Suppressor macrophage (primary cell): Measurements from ENCODE around the gene NTF3.
A peak's percentile ranks its signal among the peaks of the same experiment; 100 is the strongest.

Experiments used
- DNase-seq, 4 experiments: peaks; one replicate each; pipeline ENCODE4 v3.0.0-alpha.2; 2020 to 2022

Gene NTF3

GRCh38 chr12:5489760-5490406, 58.0 kb downstream of the NTF3 start:
- DNase-seq, result no peak

- no peak for DNase-seq
Observed at GRCh38 chr12:5492562-5492961, 60.7 kb downstream of the NTF3 start.

- DNase-seq, result no peak
Observed at GRCh38 chr12:5493018-5493417, 61.1 kb downstream of the NTF3 start.

- no peak for DNase-seq
Observed at GRCh38 chr12:5494343-5494742, 62.4 kb downstream of the NTF3 start.

- no peak for DNase-seq
Observed at GRCh38 chr12:5497329-5498053, 65.6 kb downstream of the NTF3 start.

GRCh38 chr12:5498076-5498475, 66.2 kb downstream of the NTF3 start:
- no peak for DNase-seq

GRCh38 chr12:5498806-5499205, 66.9 kb downstream of the NTF3 start:
- DNase-seq, result no peak

- no peak for DNase-seq
Observed at GRCh38 chr12:5499566-5500330, 67.8 kb downstream of the NTF3 start.

GRCh38 chr12:5500331-5500659, 68.4 kb downstream of the NTF3 start:
- DNase-seq, result no peak

GRCh38 chr12:5503774-5504173, 71.9 kb downstream of the NTF3 start:
- no peak for DNase-seq

- DNase-seq, result no peak
Observed at GRCh38 chr12:5505116-5505515, 73.2 kb downstream of the NTF3 start.

GRCh38 chr12:5505751-5506150, 73.8 kb downstream of the NTF3 start:
- DNase-seq, result no peak

- no peak for DNase-seq
Observed at GRCh38 chr12:5506295-5506694, 74.4 kb downstream of the NTF3 start.

- DNase-seq, result no peak
Observed at GRCh38 chr12:5506821-5507231, 74.9 kb downstream of the NTF3 start.

GRCh38 chr12:5507401-5507935, 75.6 kb downstream of the NTF3 start:
- DNase-seq, result no peak

GRCh38 chr12:5507944-5508343, 76.0 kb downstream of the NTF3 start:
- DNase-seq, result no peak

GRCh38 chr12:5509102-5509501, 77.2 kb downstream of the NTF3 start:
- DNase-seq, result no peak

GRCh38 chr12:5509557-5509956, 77.6 kb downstream of the NTF3 start:
- no peak for DNase-seq

- no peak for DNase-seq
Observed at GRCh38 chr12:5510251-5510805, 78.4 kb downstream of the NTF3 start.

GRCh38 chr12:5511256-5511643, 79.3 kb downstream of the NTF3 start:
- no peak for DNase-seq

GRCh38 chr12:5511644-5512600, 80.0 kb downstream of the NTF3 start:
- peak; percentile 16 to 59 (median 34) for DNase-seq

- no peak for DNase-seq
Observed at GRCh38 chr12:5512601-5512970, 80.7 kb downstream of the NTF3 start.
